HG03064 (cell line): ENCODE measurements around the gene SOCS6.
"Not testable (repeated sequence)": the region's sequence is repeated elsewhere in the genome, so short reads cannot be mapped to it uniquely, and the experiment has no call there.

Source experiments
- ATAC-seq: cut with Tn5 transposase; IDR thresholded peaks from one replicate; pipeline ENCODE4 v1.9.1; 2021; ENCODE audit warnings: low read depth; ENCODE audit not compliant: unreplicated experiment

Gene SOCS6

GRCh38 chr18:70354771-70355170, 65.9 kb downstream of the SOCS6 start:
- no peak for ATAC-seq

GRCh38 chr18:70355620-70356385, 67.0 kb downstream of the SOCS6 start:
- ATAC-seq: no peak

GRCh38 chr18:70358105-70358406, 69.2 kb downstream of the SOCS6 start:
- not testable (repeated sequence) for ATAC-seq

GRCh38 chr18:70359071-70359470, 70.2 kb downstream of the SOCS6 start:
- ATAC-seq: no peak

GRCh38 chr18:70362258-70362657, 73.4 kb downstream of the SOCS6 start:
- ATAC-seq: no peak

GRCh38 chr18:70363861-70364260, 75.0 kb downstream of the SOCS6 start:
- no peak for ATAC-seq

- no peak for ATAC-seq
Measured at GRCh38 chr18:70365361-70365760, 76.5 kb downstream of the SOCS6 start.

GRCh38 chr18:70366174-70366573, 77.3 kb downstream of the SOCS6 start:
- no peak for ATAC-seq

- no peak for ATAC-seq
Measured at GRCh38 chr18:70366670-70367069, 77.8 kb downstream of the SOCS6 start.

GRCh38 chr18:70367344-70367743, 78.5 kb downstream of the SOCS6 start:
- ATAC-seq: not testable (repeated sequence)

- ATAC-seq: no peak
Measured at GRCh38 chr18:70368903-70369302, 80.1 kb downstream of the SOCS6 start.

GRCh38 chr18:70370762-70371733, 82.2 kb downstream of the SOCS6 start:
- no peak for ATAC-seq

- ATAC-seq: no peak
Measured at GRCh38 chr18:70371908-70372307, 83.1 kb downstream of the SOCS6 start.

GRCh38 chr18:70372450-70373041, 83.7 kb downstream of the SOCS6 start:
- ATAC-seq: no peak

GRCh38 chr18:70373042-70373519, 84.2 kb downstream of the SOCS6 start:
- no peak for ATAC-seq

- ATAC-seq: no peak
Measured at GRCh38 chr18:70374154-70374553, 85.3 kb downstream of the SOCS6 start.

GRCh38 chr18:70376137-70376913, 87.5 kb downstream of the SOCS6 start:
- no peak for ATAC-seq

- ATAC-seq: no peak
Measured at GRCh38 chr18:70376914-70377258, 88.0 kb downstream of the SOCS6 start.

GRCh38 chr18:70377317-70377799, 88.5 kb downstream of the SOCS6 start:
- no peak for ATAC-seq
